Bone marrow (tissue), 2 donors: ENCODE measurements around the gene GALNT12.

Source experiments
- DNase-seq, 2 donors: peaks; one replicate each; lab custom pipeline; 2025; lab: John Stamatoyannopoulos, UW

GALNT12 gene

DNA sequence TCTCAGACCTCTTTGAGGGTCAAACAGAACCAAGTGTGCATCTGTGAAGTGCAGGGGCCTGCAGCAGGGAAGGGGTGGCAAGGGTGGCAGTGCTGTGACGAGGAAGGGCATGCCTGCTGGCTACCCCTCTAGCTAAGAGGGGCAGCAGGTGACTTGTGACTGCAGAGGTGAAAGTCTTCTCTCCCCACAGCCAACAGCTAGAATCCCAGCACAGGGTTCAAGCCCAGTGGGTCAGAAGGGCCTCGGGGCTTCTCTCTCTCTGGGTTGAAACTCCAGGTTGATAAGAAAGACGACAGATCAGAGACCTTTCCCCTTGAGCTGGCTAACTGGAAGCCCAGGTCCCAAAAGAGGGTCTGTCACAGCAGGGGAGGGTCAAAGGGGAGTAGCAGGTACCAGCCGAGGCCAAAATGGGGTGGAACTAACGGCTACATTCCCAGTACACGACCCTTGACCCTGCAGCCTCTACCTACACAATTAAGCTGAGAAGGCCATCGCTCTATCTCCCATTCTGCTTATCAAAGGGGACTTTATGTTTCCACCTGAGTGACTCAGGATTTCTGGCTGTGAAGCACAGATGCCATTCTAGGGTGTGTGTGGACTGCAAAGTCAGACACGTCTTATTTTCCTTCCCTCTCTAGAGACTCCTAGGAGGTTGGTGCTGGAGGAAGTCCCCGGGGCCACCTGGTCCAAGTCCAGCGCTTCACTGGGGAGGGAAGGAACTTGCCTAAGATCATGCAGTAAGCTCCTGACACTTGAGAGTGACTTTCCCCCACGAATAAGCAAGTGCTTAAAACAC, 25.7 kb upstream of the GALNT12 start:
- no peak for DNase-seq

GRCh38 chr9:98783518-98784226, 23.8 kb upstream of the GALNT12 start:
- DNase-seq = no peak

DNA sequence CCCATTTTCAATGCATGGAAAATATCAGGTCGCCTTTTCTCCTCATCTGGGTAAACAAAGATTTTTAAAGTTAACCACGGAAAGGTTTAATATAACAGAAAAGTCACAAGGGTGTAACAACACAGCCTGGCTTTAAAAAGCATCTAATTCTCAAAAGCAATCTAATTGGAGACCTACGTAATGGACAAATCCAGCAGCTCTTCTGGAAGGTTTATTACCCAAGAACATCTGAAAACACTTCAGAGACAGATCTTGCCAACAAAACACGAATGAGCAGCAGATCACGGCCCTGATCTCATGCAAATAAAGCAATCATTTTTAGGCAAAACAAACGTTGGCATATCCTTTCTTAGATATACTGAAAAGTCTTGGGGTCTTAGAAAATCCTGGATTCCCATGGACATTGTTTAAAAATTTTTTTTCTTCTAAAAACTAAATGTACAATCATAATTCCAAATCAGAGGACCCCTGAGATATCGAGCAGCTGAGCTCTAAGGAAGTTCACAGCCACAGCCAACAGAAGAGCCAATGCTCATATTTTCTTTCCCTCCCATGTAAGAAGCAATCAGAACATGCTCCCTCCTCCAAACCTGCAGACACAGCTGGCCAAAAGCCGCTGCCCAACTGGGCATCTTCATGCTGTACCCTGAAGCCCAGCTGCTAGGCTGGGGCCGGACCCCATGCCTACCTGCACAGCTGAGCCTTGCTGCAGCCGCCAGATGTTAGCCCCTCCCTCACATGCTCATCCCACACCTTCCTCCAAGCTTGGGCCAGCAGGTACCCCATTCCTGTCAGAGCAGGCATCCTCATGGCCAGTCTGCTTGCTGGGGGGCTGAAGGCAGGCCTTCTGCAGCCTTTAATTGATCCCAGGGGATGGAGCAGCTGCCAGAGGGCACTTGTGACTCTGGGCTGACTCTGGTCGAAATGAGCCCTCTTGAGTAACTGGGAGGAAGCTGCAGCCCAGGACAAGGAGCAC, 22.4 kb upstream of the GALNT12 start:
- no peak for DNase-seq

DNA sequence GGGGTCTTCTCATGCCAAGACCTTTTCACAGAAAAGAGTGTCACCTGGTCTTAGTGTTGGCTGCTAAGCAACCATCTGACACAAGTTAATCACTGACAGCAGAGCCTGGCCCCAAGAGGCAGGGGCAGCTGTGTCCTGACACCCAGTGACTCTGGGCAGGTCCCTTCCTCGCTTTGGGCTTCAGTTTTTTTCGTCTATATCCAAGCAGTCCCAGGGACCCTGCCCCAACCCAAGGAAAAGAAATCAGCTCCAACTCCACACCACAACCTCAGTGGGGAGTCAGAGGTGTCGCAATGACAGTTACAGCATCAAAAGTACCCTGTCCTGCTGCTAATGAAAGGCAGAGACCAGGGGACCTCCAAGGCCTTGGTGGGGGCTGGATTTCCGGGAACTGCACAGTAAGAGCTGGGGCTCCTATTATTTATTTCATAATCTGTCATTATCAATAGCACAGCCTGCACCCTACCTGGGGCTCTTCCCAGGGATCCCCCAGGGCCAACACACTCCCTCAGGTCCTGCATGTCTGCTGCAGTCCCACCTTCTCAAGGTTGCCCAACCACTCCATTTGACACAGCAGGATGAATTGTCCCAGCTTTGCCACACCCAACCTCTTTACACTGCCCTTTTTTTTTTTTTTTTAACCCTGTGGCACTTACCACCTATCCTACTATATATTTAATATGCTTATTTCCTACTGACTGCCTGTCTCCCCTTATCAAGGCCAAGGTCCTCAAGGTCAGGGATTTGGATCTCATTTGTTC, 20.5 kb upstream of the GALNT12 start:
- no peak for DNase-seq

GRCh38 chr9:98787766-98788335, 19.6 kb upstream of the GALNT12 start:
- DNase-seq = no peak

DNA sequence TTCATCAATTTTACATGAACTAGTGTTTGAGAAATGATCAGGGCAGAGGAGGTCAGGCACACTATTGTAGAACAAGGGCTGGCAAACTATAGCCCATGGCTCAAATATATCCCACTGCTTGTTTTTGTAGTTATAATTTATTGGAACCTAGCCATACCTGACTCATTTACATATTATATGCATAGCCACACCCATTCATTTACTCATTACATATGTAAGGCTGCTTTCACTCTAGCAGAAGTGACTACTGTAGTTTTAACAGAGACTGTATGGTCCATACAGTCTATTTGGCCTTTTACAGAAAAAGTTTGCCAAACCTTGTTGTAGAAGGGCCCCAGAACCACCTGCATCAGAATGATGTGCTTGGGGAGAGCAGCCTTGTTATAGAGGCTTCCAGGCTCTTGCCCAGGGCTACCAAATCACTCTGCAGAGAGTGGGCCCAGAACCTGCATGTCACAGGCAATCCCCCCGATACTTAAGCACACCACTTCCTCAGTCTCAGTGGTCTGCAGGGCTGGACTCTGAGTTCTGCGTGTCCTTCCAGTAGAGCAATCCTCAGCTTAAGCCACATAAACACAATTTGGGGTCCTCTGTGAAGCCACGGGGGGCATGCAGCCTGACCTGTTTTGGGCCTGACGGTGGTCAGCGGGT, 17.9 kb upstream of the GALNT12 start:
- DNase-seq = no peak

- no peak for DNase-seq
Measured at GRCh38 chr9:98790134-98790841, 17.2 kb upstream of the GALNT12 start.

DNA sequence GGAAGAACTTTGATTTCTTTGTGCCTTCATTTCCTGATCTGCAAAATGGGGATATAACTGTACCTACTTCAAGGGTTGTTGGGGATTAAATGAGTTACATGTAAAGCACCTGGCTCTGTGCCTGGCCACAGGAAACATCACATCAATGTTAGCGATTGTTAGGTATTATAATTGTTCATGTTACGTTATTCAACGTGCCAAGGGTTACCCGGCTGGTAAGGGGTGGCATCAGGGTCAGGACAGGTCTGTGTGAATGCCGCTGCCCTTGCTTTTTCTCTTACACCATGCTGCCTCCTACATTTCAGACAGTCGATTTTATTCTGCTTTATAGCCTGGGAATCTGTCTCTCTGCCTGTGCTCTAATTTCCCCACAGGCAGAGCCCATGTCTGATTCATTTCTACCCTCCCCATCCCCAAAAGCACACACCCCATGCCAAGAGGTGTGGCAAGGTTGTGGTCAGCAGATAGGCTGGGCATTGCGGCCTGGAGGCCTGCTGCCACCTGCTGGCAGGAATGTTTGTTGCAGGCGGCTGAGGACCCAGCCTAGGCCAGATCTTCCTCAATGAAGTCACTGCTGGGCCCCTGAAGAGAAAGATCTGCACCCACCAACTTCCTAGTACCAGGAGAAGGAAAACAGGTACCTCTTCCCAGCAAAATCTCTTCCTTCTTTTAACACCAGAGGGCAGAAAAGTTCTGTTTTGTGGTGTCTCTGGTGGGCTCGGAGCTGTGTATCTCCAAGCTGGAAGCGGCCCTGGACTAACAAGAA, 16.4 kb upstream of the GALNT12 start:
- DNase-seq = peak; percentile 23 to 60

- no peak for DNase-seq
Measured at GRCh38 chr9:98791608-98792490, 15.6 kb upstream of the GALNT12 start.

- DNase-seq = no peak
Measured at GRCh38 chr9:98793031-98793430, 14.4 kb upstream of the GALNT12 start.

DNA sequence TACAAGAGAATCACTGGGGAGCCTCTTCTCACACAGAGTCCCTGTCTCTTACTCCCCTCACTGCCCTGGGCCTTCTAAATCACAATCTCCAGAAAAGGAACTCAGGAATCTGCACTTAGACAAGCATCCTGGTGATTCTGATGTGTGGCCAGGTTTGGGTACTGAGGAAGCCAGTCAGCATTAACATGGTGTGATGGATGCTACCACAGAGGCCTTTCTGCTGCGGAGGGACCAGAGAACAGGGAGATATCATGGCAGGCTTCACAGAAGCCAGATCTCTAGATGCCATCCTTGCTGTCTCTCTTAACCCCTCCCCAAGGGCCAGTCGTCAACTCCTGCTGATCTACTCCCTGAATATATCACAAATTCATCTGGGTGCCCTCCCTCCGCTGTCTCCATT, 12.7 kb upstream of the GALNT12 start:
- DNase-seq = no peak

GRCh38 chr9:98795295-98795955, 12.0 kb upstream of the GALNT12 start:
- no peak for DNase-seq

DNA sequence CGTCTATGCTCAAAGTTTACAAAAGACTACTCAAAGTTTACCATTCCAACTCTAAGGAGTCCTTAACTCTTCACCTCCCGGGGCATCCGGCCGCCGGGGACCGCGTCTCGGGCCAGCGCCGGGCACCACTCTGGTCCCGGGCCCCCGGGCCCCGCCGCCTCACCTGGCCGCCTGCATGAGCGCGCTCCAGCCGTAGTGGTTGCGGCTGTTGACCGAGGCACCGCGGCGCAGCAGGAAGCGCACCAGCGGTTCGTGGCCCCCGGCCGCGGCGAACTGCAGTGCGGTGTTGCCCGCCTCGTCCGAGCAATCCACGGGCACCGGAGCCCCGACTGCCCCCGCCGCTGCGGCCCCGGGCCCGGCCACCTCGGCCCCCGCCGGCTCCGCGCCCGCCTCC, 11.5 kb upstream of the GALNT12 start:
- DNase-seq = no peak

GRCh38 chr9:98796364-98797101, 10.9 kb upstream of the GALNT12 start, which contains the start of gene ANKS6:
TSS of gene ANKS6 (minus strand) at chr9:98796555. CDS start at chr9:98796491, 64 bp downstream.
- DNase-seq = peak; percentile 15 to 64

GRCh38 chr9:98797491-98797890, 10.0 kb upstream of the GALNT12 start:
- DNase-seq = no peak

DNA sequence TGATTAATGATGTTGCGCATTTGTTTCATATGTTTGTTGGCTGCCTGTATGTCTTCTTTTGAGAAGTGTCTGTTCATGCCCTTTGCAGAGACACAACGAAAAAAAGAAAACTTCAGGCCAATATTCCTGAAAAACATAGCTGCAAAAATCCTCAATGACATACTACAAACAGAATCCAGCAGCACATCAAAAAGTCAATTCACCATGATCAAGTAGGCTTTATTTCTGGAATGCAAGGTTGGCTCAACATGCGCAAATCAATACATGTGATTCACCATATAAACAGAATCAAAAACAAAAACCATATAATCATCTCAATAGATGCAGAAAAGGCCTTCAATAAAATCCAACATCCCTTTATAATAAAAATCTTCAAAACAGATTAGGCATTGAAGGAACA, 9.2 kb upstream of the GALNT12 start:
- DNase-seq = no peak

DNA sequence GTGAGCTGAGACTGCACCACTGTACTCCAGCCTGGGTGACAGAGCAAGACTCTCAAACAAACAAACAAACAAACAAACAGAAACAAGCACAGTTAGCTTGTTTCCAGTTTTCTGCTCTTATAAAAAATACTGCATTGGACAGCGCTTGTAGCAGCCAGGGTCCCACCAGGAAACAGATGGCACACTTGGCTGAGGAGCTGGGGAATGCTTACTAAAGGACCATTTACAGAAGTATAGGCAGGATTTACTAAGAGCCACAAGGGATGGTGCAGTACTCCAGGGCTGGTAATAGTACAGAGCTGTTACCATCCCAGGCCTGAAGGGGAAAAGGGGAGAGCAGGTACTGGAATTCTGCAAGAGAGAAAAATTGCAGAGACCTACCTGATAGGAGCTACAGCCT, 5.9 kb upstream of the GALNT12 start:
- DNase-seq = no peak
